ACC112 (cell line): ENCODE results near the gene INSYN1.

ENCODE experiments used
- H2AFZ ChIP-seq: fragments of 200-600 bp; sonication (generic); one replicate; pipeline ENCODE4 v1.6.0; 2017; ENCODE audit warnings: antibody characterized with exemption, low read length; ENCODE audit not compliant: unreplicated experiment
- H3K27ac ChIP-seq: fragments of 200-600 bp; sonication (generic); 2 replicates; pipeline ENCODE4 v1.5.1; 2014; ENCODE audit warnings: low read depth, mild to moderate bottlenecking, antibody characterized with exemption, low read length, moderate library complexity
- H3K27me3 ChIP-seq: fragments of 200-600 bp; sonication (generic); 2 replicates; pipeline ENCODE4 v1.6.1; 2014; ENCODE audit warnings: mild to moderate bottlenecking, antibody characterized with exemption, low read length, moderate library complexity, mixed read lengths; ENCODE audit not compliant: insufficient read depth
- H3K36me3 ChIP-seq: fragments of 200-600 bp; sonication (generic); 2 replicates; pipeline ENCODE4 v1.6.1; 2016; ENCODE audit warnings: mild to moderate bottlenecking, antibody characterized with exemption, low read length, moderate library complexity, mixed read lengths; ENCODE audit not compliant: insufficient read depth
- H3K4me1 ChIP-seq: fragments of 200-600 bp; sonication (generic); one replicate; pipeline ENCODE4 v1.6.1; 2016; ENCODE audit warnings: low read length, mixed read lengths; ENCODE audit not compliant: insufficient read depth, unreplicated experiment, control insufficient read depth
- H3K4me3 ChIP-seq: fragments of 200-600 bp; sonication (generic); 2 replicates; pipeline ENCODE4 v1.5.1; 2014; ENCODE audit warnings: mild to moderate bottlenecking, low read depth, low read length
- H3K79me2 ChIP-seq: fragments of 200-600 bp; sonication (generic); one replicate; pipeline ENCODE4 v1.6.0; 2016; ENCODE audit warnings: low read length; ENCODE audit not compliant: control insufficient read depth, unreplicated experiment, insufficient read depth

Gene INSYN1

DNA sequence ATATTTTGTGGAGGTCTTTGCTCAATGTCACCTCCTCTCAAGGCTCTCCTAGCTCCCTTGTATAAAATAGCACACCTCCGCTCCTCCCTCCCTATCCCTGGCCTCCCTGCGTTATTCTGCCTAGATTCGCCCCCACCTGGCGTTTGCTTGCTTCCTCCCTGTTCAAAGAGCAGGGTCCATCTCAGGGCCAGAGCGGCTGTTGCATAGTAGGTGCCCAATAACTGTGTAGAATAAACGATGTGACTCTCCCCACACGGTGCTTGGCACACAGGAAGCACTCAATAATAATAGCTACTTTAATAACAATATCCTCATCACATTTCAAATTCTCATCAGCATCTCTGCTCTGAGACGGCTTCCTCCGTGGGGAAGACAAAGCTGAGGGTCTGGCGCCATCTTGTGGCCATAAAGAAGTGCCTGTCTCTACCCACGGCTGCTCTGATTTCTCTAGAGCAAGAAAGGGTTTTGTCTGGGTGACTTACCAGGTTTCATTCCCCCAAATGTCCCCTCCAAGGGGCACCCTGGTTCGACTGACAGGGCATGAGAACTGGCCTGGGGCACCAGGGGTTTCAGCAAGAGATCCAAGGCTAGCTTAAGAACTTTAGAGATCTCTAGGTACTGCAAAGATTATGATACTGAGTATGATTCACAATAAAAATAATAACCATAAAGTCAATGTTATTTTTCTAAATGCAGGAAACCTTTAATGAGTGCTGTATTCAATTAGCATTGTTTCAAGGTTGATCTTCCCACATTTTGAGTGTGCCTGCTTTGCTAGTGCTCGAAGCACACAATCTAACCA is 52.9 kb downstream of the INSYN1 start:
- Histone ChIP-seq H3K4me1 (peaks cover 32% of the 10 kb centered on the region), H3K79me2 (peaks cover 49% of the 10 kb centered on the region), H3K27me3 (no peaks in the 10 kb centered on the region), H3K27ac (no peak overlapping the region), H2AFZ (no peak overlapping the region), H3K4me3 (no peak overlapping the region), H3K36me3 (peaks cover 6% of the 10 kb centered on the region; the same call in 1 of the 2 replicates)

DNA sequence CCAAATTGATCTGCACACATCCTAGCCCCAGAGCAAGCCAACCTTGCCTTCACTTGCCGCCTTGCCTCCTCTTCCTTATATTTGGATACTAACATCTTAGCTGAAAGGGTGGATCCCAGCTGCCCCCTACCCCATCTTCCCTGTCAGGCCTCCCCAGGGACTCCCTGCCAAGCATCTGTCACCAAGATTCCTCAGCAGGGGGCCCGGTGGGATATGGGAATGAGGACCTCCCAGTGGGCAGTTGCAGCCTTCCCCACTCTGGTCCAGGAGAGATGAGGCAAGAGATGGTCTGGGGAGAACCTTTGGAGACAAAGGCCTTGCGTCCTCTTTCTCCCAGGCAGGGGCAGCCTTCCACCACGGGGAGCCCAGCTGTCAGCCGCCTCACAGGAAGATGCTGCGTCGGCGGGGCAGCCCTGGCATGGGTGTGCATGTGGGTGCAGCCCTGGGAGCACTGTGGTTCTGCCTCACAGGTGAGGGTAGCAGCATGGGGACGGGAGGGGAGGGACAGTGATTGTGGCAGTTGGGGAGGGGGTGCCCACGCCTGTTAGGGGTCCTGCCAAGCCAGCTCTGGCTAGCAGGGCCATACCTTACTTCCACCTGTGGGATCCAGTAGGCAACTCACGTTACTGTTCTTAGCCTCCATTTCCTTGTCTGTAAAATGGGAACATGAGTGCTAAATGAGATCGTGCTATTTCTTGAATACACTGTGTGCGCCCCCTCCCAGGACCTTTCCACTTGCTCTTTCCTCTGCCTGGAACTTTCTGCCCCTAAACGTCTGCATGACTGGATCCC is 53.7 kb downstream of the INSYN1 start:
- no peak overlapping the region for H3K27ac ChIP-seq
- peaks cover 4% of the 10 kb centered on the region; the same call in 1 of the 2 replicates for H3K36me3 ChIP-seq
- H3K27me3 ChIP-seq = no peaks in the 10 kb centered on the region

DNA sequence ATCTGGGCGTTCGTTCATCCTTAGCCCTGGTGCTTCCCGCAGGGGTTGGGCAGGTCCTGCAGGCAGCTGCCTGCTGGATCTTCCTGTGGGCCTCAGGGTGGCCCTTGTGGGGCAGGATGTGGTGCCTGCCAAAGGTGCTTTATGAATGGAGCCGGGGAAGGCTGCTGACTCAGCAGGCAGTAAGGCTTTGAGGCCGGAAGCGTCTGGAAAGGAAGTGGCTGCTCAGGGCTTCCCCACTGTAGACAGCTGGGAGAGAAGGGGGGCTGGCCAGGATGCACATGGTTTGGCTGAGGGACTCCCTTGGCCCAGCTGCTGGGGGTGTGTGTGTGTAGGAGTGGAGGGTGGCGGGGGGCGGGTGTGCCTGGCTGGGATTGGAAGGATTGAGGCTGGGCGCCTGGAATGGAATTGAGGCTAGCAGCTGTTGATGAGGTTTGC is 56.1 kb downstream of the INSYN1 start:
- H3K36me3 ChIP-seq = peaks cover 4% of the 10 kb centered on the region; the same call in 1 of the 2 replicates
- H2AFZ ChIP-seq = no peak overlapping the region
- H3K4me3 ChIP-seq = no peak overlapping the region
- H3K27me3 ChIP-seq = no peaks in the 10 kb centered on the region
- peaks cover 80% of the 10 kb centered on the region for H3K79me2 ChIP-seq
- H3K27ac ChIP-seq = peak overlapping the region; percentile 17; the same call in 1 of the 2 replicates
- peaks cover 43% of the 10 kb centered on the region for H3K4me1 ChIP-seq

More for the DNA sequence above, 53.7 kb downstream of the INSYN1 start:
- H3K4me1 ChIP-seq = peaks cover 37% of the 10 kb centered on the region
- H3K4me3 ChIP-seq = no peak overlapping the region
- no peak overlapping the region for H2AFZ ChIP-seq
- peaks cover 57% of the 10 kb centered on the region for H3K79me2 ChIP-seq

DNA sequence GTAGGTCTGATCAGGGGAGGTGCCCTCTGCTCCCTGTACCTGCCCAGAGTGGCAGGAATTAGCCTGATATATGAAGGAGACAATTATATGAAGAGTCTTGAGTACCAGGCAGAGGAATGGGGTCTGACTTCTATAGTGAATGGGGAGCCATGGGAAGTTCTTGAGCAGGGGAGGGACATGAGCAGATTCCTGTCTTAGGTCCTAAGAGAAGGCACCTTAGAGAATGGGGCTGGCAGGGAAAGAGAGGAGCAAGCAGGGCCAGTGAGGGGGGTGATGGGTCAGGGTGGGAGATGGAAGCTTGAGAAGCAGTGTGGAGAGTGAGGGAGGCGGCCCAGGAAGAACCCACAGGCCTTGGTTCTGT is 56.5 kb downstream of the INSYN1 start:
- no peak overlapping the region for H2AFZ ChIP-seq
- peaks cover 4% of the 10 kb centered on the region; the same call in 1 of the 2 replicates for H3K36me3 ChIP-seq
- no peaks in the 10 kb centered on the region for H3K27me3 ChIP-seq
- H3K27ac ChIP-seq = peak overlapping the region; percentile 17
- H3K4me3 ChIP-seq = no peak overlapping the region
- H3K79me2 ChIP-seq = peaks cover 84% of the 10 kb centered on the region
- H3K4me1 ChIP-seq = peaks cover 47% of the 10 kb centered on the region

DNA sequence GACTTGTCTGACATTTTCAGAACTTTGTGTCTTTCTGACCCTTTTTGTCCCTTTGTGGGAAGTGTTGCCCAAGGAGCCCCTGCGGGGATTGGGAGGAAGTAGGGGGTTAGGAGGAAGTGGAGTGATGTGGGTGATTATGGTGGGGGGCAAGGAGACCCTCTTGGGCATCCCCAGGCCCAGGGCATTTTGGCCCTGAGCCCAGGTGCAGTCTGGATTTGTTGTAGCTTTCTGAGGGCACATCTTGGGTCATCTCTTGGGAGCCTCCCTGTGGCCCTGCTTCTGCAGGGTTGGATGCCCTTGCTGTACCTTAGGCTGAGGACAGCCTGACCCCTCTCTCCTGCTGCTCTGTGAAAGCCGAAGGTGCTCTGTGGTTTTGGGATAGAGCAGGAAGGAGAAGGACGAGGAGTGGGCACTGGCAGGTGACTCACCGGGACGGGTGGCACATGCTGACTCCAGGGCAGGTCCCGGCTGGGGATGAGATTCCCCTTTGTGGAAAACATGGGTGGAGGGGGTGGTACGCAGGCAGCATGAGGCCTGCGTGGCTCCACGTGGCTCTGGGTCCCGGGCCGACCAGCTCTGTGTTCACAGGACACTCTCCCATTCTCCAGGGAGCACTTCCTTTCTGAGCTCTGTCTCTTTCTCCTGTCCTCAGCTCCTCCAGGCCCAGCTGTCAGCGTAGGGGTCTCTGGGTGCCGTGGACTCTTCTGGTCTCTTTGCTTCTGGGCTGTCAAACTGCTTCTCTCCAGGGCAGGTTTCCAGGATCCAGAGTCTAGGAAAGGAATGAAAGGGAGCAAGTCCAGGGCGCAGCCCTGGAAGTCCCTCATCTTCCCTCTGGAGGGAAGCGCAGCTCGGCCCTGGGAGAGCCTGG is 57.1 kb downstream of the INSYN1 start:
- Histone ChIP-seq H3K79me2 (peaks cover 85% of the 10 kb centered on the region), H3K4me1 (peaks cover 53% of the 10 kb centered on the region), H3K36me3 (peaks cover 4% of the 10 kb centered on the region; the same call in 1 of the 2 replicates), H2AFZ (no peak overlapping the region), H3K27ac (peak overlapping the region; percentile 17), H3K27me3 (no peaks in the 10 kb centered on the region), H3K4me3 (no peak overlapping the region)

DNA sequence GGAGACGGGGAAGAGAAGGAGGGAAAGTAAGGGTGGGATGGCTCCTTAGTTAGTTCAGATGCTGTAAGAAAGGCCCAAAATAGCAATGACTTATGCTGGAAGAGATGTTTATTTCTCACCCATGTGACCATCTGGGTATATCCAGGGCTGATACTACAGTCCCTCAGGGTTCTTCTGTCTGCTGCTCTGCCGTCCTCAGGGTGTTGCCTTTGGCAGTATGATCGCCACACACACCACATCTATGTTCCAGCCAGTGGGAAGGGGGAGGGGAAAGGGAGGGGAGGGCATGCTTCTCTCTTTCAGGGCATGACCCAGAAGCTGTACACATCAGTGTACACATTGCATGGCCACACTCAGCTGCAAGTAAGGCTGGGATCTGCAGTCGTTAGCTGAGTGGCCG is 58.7 kb downstream of the INSYN1 start:
- Histone ChIP-seq H3K27me3 (no peaks in the 10 kb centered on the region), H3K27ac (no peak overlapping the region), H2AFZ (no peak overlapping the region), H3K79me2 (peaks cover 88% of the 10 kb centered on the region), H3K4me3 (no peak overlapping the region), H3K36me3 (peaks cover 3% of the 10 kb centered on the region; the same call in 1 of the 2 replicates), H3K4me1 (peaks cover 64% of the 10 kb centered on the region)

DNA sequence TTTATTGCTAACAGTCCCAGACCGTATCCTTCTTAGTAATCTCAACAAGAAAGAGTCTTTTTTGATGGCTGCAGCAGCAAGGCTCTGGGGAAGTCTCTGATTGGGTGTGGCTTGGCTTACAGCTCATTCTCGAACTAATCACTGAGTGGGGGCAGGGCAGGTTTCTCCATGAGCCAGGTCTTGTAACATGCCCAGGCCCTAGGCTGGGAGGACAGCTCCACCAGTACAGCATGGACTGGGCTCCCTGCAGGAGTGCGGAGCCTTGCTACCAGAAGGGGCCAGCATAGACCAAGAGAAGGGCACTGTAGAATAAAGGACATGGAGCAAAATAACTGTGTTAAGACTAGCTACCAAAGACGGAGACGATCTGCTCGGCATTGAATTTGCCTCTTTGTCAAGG is 61.8 kb downstream of the INSYN1 start:
- Histone ChIP-seq H3K27me3 (no peaks in the 10 kb centered on the region), H3K4me3 (no peak overlapping the region), H2AFZ (no peak overlapping the region), H3K79me2 (peaks cover 97% of the 10 kb centered on the region), H3K4me1 (peaks cover 77% of the 10 kb centered on the region), H3K27ac (peak overlapping the region; percentile 46), H3K36me3 (no peaks in the 10 kb centered on the region)

DNA sequence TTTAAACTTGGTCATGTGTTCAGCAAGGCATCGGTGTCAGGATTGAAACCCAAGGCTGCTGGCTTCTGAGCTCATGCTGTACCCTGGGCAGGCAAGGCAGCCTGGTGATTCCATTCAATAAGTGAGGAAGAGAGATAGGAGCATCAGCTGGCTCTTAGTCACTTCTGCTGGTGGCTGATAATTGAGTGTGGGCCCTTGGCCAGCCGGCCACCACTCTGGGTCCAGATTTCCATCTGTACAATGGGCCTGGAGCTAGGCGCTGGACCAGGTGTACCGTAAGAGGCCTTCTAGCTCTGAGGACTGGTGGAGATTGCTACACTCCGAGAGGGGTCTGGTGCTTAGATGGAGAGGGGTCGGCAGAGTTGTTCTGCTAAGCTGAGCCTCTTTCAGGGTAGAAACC is 64.7 kb downstream of the INSYN1 start:
- peaks cover 87% of the 10 kb centered on the region for H3K79me2 ChIP-seq
- H2AFZ ChIP-seq = no peak overlapping the region
- H3K27me3 ChIP-seq = no peaks in the 10 kb centered on the region
- H3K27ac ChIP-seq = peak overlapping the region; percentile 80
- H3K4me1 ChIP-seq = peaks cover 64% of the 10 kb centered on the region
- no peaks in the 10 kb centered on the region for H3K36me3 ChIP-seq
- no peak overlapping the region for H3K4me3 ChIP-seq

DNA sequence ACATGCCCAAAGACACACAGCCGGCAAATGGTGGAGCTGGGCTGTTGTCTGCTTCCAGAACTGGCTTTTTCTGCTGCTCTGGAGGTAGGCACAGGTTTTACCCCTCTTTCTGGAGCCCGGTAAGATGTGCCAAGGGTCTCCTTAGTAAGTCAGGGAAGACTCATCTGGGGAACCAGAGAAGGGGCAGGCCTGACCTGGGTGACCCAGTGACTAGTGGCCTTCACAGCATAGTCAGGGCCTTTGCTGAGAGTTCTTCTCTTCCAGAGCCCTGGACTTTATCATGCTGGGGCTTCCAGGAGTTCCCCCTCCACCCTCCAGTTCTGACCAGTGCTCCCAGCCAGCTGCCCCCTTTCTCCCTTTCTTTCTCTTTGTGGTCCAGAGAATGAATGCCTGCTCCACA is 65.8 kb downstream of the INSYN1 start:
- Histone ChIP-seq H3K4me3 (peak overlapping the region; percentile 93), H3K27me3 (no peaks in the 10 kb centered on the region), H2AFZ (no peak overlapping the region), H3K79me2 (peaks cover 76% of the 10 kb centered on the region), H3K27ac (peak overlapping the region; percentile 80), H3K36me3 (no peaks in the 10 kb centered on the region), H3K4me1 (peaks cover 69% of the 10 kb centered on the region)

DNA sequence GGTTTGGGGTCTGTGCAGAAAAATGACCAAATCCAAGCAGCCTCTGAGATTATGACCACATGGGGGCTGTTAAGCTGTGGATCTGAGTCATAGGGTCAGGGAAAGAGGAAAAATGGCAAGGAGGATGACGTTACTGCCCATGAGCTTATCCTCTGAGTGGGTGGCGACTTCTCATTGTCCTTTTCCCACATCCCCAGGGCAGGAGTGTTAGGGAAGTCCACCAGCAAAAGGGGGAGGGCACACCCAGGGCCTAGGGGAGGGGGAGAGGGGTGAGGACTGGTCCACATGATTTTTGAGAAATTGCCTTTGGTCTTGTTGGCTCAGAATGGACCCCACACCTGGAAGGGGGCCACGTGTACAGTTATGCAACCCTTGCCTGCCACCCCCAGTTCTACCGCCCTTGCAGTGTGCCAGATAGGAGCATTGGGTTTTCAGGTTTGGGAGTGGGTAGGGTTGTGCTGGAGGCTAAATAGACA is 66.3 kb downstream of the INSYN1 start:
- Histone ChIP-seq H3K79me2 (peaks cover 71% of the 10 kb centered on the region), H3K4me1 (peaks cover 71% of the 10 kb centered on the region), H3K36me3 (no peaks in the 10 kb centered on the region), H3K27ac (peak overlapping the region; percentile 80), H3K27me3 (no peaks in the 10 kb centered on the region), H2AFZ (no peak overlapping the region), H3K4me3 (peak overlapping the region; percentile 93)
